Islet of Langerhans (tissue), 1 donor: Measurements from ENCODE around the gene AICDA.

Experiments
- FAIRE-seq: peaks from one replicate; lab custom pipeline; 2011; peaks lifted over from hg19 to GRCh38; lab: Jason Lieb, UNC

Gene AICDA

GRCh38 chr12:8554451-8555195 is 58.0 kb downstream of the AICDA start:
- FAIRE-seq = no peak

GRCh38 chr12:8553088-8553627 is 59.5 kb downstream of the AICDA start:
- no peak for FAIRE-seq
